ENCODE measurements around the gene NFIX. TPM values are rescaled to one million over a fixed set of nuclear protein-coding genes. Genes with fewer than 3 reads are reported as not detected.
A peak's percentile ranks its signal among the peaks of the same experiment; 100 is the strongest.

The NFIX gene
- total and polyA plus RNA-seq, 9 of the 15 experiments (the other 6 are each of a cell fraction or from before 2014, with no cell fraction given), result 0.28 to 26.8 (median 5.4) TPM

- no peak for TF ChIP-seq ZNF133 (CRISPR knock-in tag; IDR thresholded peaks at IDR 0.05)
- TF ChIP-seq IRF2 (CRISPR knock-in tag; IDR thresholded peaks at IDR 0.05), result no peak
- no peak for TF ChIP-seq CBX2 (IDR thresholded peaks at IDR 0.05; ENCODE audit: insufficient read depth, low read length, poor library complexity, severe bottlenecking)
- peak; percentile 25; the same call in 1 of the 2 replicates for TF ChIP-seq HOMEZ (CRISPR knock-in tag; IDR thresholded peaks at IDR 0.05)
- TF ChIP-seq ZFP91 (CRISPR knock-in tag; IDR thresholded peaks at IDR 0.05), result no peak
- peak; percentile 90 to 96 for TF ChIP-seq TBL1XR1 (IDR thresholded peaks at IDR 0.05; ENCODE audit: low read length in 2 of 2)
- peak; percentile 89 for TF ChIP-seq GABPA (tag; conservative IDR thresholded peaks at IDR 0.05; ENCODE audit: low read depth)
- no peak for TF ChIP-seq SREBF2 (CRISPR knock-in tag; IDR thresholded peaks at IDR 0.05)
- TF ChIP-seq MTA2 (IDR thresholded peaks at IDR 0.05; ENCODE audit: low read depth), result peak; percentile 98
- no peak for TF ChIP-seq ZNF280B (CRISPR knock-in tag; IDR thresholded peaks at IDR 0.05)
- no peak for TF ChIP-seq ZNF324 (CRISPR knock-in tag; IDR thresholded peaks at IDR 0.05)
- TF ChIP-seq BDP1 (IDR thresholded peaks at IDR 0.05; ENCODE audit: insufficient read depth, insufficient read length), result no peak
- TF ChIP-seq ETV1 (tag; conservative IDR thresholded peaks at IDR 0.05; ENCODE audit: low read depth), result peak; percentile 98
- TF ChIP-seq CHCHD3 (CRISPR knock-in tag; IDR thresholded peaks at IDR 0.05), result no peak
- TF ChIP-seq BRF2 (IDR thresholded peaks at IDR 0.05; ENCODE audit: borderline replicate concordance, insufficient read depth, insufficient read length), result no peak
- peak in 1 of 2 experiments; percentile 97; a peak in 3 of 4 replicates for TF ChIP-seq NONO (IDR thresholded peaks at IDR 0.05; ENCODE audit: low read depth in 2 of 2, low read length in 1 of 2)
- no peak for TF ChIP-seq ZNF655 (CRISPR knock-in tag; IDR thresholded peaks at IDR 0.05)
- TF ChIP-seq FIP1L1 (IDR thresholded peaks at IDR 0.05; ENCODE audit: low read depth, low read length, poor library complexity, severe bottlenecking), result peak; percentile 93
- TF ChIP-seq PCBP1 (IDR thresholded peaks at IDR 0.05; ENCODE audit: low read depth, low read length, poor library complexity, severe bottlenecking), result peak; percentile 98
- peak; percentile 97 for TF ChIP-seq SOX6 (IDR thresholded peaks at IDR 0.05)
These were observed 107.6 kb downstream of the NFIX start, which contains the start of gene LYL1 (continued) for GRCh38 chr19:13102666-13103580.
